Measurements from ENCODE around the gene RPL38.

DNA sequence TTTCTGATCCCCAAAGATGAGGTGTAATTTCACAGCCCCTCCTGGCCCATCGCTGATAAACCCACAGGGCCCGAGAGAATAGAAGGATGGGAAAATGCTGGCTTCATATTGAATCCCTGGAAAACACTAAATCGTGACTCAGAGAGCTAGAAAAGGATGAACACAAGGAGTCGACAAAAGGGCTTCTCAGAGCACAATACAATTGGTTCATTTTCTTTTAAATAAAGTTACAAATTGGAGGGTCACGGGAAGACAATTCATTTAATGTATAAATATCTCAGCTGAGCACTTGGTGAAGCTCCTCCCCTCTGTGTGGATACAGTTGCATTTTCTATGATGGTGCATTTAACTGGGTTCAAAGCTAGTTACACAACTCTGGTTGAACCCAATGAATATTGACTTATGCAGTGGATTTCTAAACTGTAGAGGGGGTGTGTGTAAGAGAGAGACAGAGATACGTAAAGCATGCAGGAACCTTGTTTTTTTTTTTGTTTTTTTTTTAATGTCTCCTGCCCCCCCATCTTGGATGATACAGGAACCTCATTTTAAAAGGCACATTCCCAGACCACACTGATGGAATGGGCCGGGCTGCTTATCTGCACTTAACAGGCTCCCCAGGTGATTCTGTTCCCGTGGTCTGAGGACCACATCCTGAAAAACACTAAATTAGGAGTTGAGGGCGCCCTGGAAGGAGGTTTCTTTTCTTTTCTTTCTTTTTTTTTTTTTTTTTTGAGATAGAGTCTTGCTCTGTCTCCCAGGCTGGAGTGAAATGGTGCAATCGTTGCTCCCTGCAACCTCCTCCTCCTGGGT, 24.0 kb downstream of the RPL38 start:
- TF ChIP-seq, protein P1, sequence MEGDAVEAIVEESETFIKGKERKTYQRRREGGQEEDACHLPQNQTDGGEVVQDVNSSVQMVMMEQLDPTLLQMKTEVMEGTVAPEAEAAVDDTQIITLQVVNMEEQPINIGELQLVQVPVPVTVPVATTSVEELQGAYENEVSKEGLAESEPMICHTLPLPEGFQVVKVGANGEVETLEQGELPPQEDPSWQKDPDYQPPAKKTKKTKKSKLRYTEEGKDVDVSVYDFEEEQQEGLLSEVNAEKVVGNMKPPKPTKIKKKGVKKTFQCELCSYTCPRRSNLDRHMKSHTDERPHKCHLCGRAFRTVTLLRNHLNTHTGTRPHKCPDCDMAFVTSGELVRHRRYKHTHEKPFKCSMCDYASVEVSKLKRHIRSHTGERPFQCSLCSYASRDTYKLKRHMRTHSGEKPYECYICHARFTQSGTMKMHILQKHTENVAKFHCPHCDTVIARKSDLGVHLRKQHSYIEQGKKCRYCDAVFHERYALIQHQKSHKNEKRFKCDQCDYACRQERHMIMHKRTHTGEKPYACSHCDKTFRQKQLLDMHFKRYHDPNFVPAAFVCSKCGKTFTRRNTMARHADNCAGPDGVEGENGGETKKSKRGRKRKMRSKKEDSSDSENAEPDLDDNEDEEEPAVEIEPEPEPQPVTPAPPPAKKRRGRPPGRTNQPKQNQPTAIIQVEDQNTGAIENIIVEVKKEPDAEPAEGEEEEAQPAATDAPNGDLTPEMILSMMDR (conservative IDR thresholded peaks at IDR 0.05; ENCODE audit: low read depth in 2 of 2): no peak
- TF ChIP-seq POLR2AphosphoS5 (IDR thresholded peaks at IDR 0.05; ENCODE audit: low read depth) (no peak), NANOG (IDR thresholded peaks at IDR 0.05; ENCODE audit: borderline replicate concordance) (no peak), EZH2 (IDR thresholded peaks at IDR 0.05; ENCODE audit: low read depth, unreplicated experiment) (no peak), CREB1 (CRISPR knock-in tag; IDR thresholded peaks at IDR 0.05; ENCODE audit: low read depth) (no peak), REST (IDR thresholded peaks at IDR 0.05; ENCODE audit: unreplicated experiment) (no peak), ZNF114 (CRISPR knock-in tag; IDR thresholded peaks at IDR 0.05) (no peak), EZH2phosphoT487 (IDR thresholded peaks at IDR 0.05; ENCODE audit: unreplicated experiment) (no peak), STAT1 (IDR thresholded peaks at IDR 0.05; ENCODE audit: unreplicated experiment) (no peak), JUNB (IDR thresholded peaks at IDR 0.05; ENCODE audit: unreplicated experiment) (no peak)
- TF ChIP-seq, protein P2, sequence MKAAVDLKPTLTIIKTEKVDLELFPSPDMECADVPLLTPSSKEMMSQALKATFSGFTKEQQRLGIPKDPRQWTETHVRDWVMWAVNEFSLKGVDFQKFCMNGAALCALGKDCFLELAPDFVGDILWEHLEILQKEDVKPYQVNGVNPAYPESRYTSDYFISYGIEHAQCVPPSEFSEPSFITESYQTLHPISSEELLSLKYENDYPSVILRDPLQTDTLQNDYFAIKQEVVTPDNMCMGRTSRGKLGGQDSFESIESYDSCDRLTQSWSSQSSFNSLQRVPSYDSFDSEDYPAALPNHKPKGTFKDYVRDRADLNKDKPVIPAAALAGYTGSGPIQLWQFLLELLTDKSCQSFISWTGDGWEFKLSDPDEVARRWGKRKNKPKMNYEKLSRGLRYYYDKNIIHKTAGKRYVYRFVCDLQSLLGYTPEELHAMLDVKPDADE (IDR thresholded peaks at IDR 0.05): no peak

All from GM23338 (cell line).